T-helper 1 cell treated with Interleukin-12 subunit alpha and Interleukin-12 subunit beta and Interleukin-4 antibody, amounts not matched to agents 30 ng/mL and 1 ng/mL, for 36 hours (primary cell): ENCODE results near the gene CD83. TPM values are rescaled to one million over a fixed set of nuclear protein-coding genes. Genes with fewer than 3 reads are reported as not detected.

Source experiments
- intact Hi-C: fragments of 100-400 bp; cut with micrococcal nuclease; formaldehyde crosslinking; loops from one replicate; pipeline ENCODE4 v1.15.1; 2024
- total RNA-seq: library from RNA; stranded (reverse); gene quantifications from 2 replicates; pipeline ENCODE4 v1.2.3, GENCODE V29; 2022

Gene CD83
- total RNA-seq, 1 donor from 2014 or later = 19.9 TPM

GRCh38 chr6:14089224-14089623, 28.3 kb upstream of the CD83 start:
- intact Hi-C loops = no loop called here

GRCh38 chr6:14091339-14091978, 26.1 kb upstream of the CD83 start:
- intact Hi-C loops = no loop called here

- intact Hi-C loops = no loop called here
Measured at GRCh38 chr6:14092316-14092715, 25.3 kb upstream of the CD83 start.

- intact Hi-C loops = no loop called here
Measured at GRCh38 chr6:14092838-14093789, 24.5 kb upstream of the CD83 start.

- intact Hi-C loops = loop anchor here (2.0 kb wide), 1 partner anchor 14 kb away; no protein-coding TSS in a partner anchor
Measured at GRCh38 chr6:14094721-14095120, 22.9 kb upstream of the CD83 start.

- intact Hi-C loops = loop anchor here (2.0 kb wide), 1 partner anchor 13 kb away; no protein-coding TSS in a partner anchor
Measured at GRCh38 chr6:14095437-14095836, 22.1 kb upstream of the CD83 start.

- intact Hi-C loops = no loop called here
Measured at GRCh38 chr6:14100138-14100537, 17.4 kb upstream of the CD83 start.

- intact Hi-C loops = no loop called here
Measured at GRCh38 chr6:14100966-14101365, 16.6 kb upstream of the CD83 start.

GRCh38 chr6:14102383-14102782, 15.2 kb upstream of the CD83 start:
- intact Hi-C loops = no loop called here

GRCh38 chr6:14105547-14105946, 12.0 kb upstream of the CD83 start:
- intact Hi-C loops = no loop called here

GRCh38 chr6:14107000-14107399, 10.6 kb upstream of the CD83 start:
- intact Hi-C loops = no loop called here

- intact Hi-C loops = loop anchor here (2.0 kb wide), 1 partner anchor 13 kb away; no protein-coding TSS in a partner anchor
Measured at GRCh38 chr6:14107711-14108494, 9.7 kb upstream of the CD83 start.

GRCh38 chr6:14108571-14109410, 8.8 kb upstream of the CD83 start:
- intact Hi-C loops = loop anchor here (2.0 kb wide), 1 partner anchor 14 kb away; no protein-coding TSS in a partner anchor

GRCh38 chr6:14109411-14109826, 8.2 kb upstream of the CD83 start:
- intact Hi-C loops = loop anchor here (2.0 kb wide), 1 partner anchor 15 kb away; no protein-coding TSS in a partner anchor

GRCh38 chr6:14110001-14110818, 7.4 kb upstream of the CD83 start:
- intact Hi-C loops = no loop called here

- intact Hi-C loops = no loop called here
Measured at GRCh38 chr6:14113976-14114375, 3.6 kb upstream of the CD83 start.

GRCh38 chr6:14118091-14118439, 493 bp downstream of the CD83 start:
- intact Hi-C loops = loop anchor here (5.0 kb wide), 5 partner anchors 406 to 1129 kb away; partner anchors contain the start of genes GFOD1, JARID2, RANBP9 and TBC1D7

GRCh38 chr6:14118446-14118845, 874 bp downstream of the CD83 start:
- intact Hi-C loops = loop anchor here (5.0 kb wide), 5 partner anchors 406 to 1129 kb away; partner anchors contain the start of genes GFOD1, JARID2, RANBP9 and TBC1D7

GRCh38 chr6:14119784-14120183, 2.2 kb downstream of the CD83 start:
- intact Hi-C loops = loop anchor here (2.0 to 10.0 kb wide), 7 partner anchors 25 to 1185 kb away; partner anchors contain the start of genes GFOD1, JARID2, RANBP9 and TBC1D7
